ENCODE data around the gene SAMHD1. TPM values are rescaled to one million over a fixed set of nuclear protein-coding genes. Genes with fewer than 3 reads are reported as not detected.

Gene SAMHD1
- total and polyA plus RNA-seq, 2 of the 13 experiments (the other 11 are each of a cell fraction or from before 2014, with no cell fraction given): 16.9 to 43.5 TPM

- no peak for TF ChIP-seq STAG1 (CRISPR knock-in tag; IDR thresholded peaks at IDR 0.05)
- TF ChIP-seq ZNF143 (CRISPR knock-in tag; IDR thresholded peaks at IDR 0.05): no peak
- TF ChIP-seq HOXA7 (CRISPR knock-in tag; IDR thresholded peaks at IDR 0.05): no peak
- no peak for TF ChIP-seq ZNF557 (CRISPR knock-in tag; IDR thresholded peaks at IDR 0.05)
- TF ChIP-seq MYNN (CRISPR knock-in tag; IDR thresholded peaks at IDR 0.05; ENCODE audit: low read depth): no peak
- TF ChIP-seq FIP1L1 (IDR thresholded peaks at IDR 0.05; ENCODE audit: borderline replicate concordance, insufficient read depth, low read depth, low read length): no peak
- TF ChIP-seq HNRNPUL1 (IDR thresholded peaks at IDR 0.05; ENCODE audit: low read depth, low read length): no peak
- TF ChIP-seq ZGPAT (CRISPR knock-in tag; IDR thresholded peaks at IDR 0.05): peak; percentile 46; the same call in 1 of the 2 replicates
- TF ChIP-seq HIVEP1 (CRISPR knock-in tag; IDR thresholded peaks at IDR 0.05): no peak
- TF ChIP-seq NPAS2 (CRISPR knock-in tag; IDR thresholded peaks at IDR 0.05; ENCODE audit: borderline replicate concordance): no peak
- TF ChIP-seq GFI1 (CRISPR knock-in tag; IDR thresholded peaks at IDR 0.05; ENCODE audit: borderline replicate concordance): 0 out of 2 replicates have a peak, but pooled peaks have one; percentile 33
- TF ChIP-seq ZBTB14 (CRISPR knock-in tag; IDR thresholded peaks at IDR 0.05): no peak
- no peak for TF ChIP-seq RBM22 (optimal IDR thresholded peaks at IDR 0.05; ENCODE audit: low read length)
- TF ChIP-seq ZNF709 (CRISPR knock-in tag; IDR thresholded peaks at IDR 0.05): no peak
- TF ChIP-seq TGIF2 (CRISPR knock-in tag; IDR thresholded peaks at IDR 0.05): no peak
- TF ChIP-seq ZBTB37 (CRISPR knock-in tag; IDR thresholded peaks at IDR 0.05): no peak
- no peak for TF ChIP-seq ZNF441 (CRISPR knock-in tag; IDR thresholded peaks at IDR 0.05; ENCODE audit: borderline replicate concordance)
- no peak for TF ChIP-seq E2F2 (CRISPR knock-in tag; IDR thresholded peaks at IDR 0.05; ENCODE audit: borderline replicate concordance)
- no peak; the same call in 1 of the 2 replicates for TF ChIP-seq ATF2 (CRISPR knock-in tag; IDR thresholded peaks at IDR 0.05)
- no peak for TF ChIP-seq GATA4 (IDR thresholded peaks at IDR 0.05; ENCODE audit: borderline replicate concordance, low read depth)
- TF ChIP-seq HOXA9 (CRISPR knock-in tag; IDR thresholded peaks at IDR 0.05; ENCODE audit: borderline replicate concordance): no peak
- TF ChIP-seq ZNF550 (CRISPR knock-in tag; IDR thresholded peaks at IDR 0.05; ENCODE audit: borderline replicate concordance): no peak
- no peak for TF ChIP-seq PHF5A (CRISPR knock-in tag; IDR thresholded peaks at IDR 0.05; ENCODE audit: low read depth, unreplicated experiment)
- TF ChIP-seq NR2F2 (IDR thresholded peaks at IDR 0.05; ENCODE audit: borderline replicate concordance, low read depth): no peak
- TF ChIP-seq ZNF816 (CRISPR knock-in tag; IDR thresholded peaks at IDR 0.05; ENCODE audit: borderline replicate concordance): no peak
- TF ChIP-seq CEBPB (IDR thresholded peaks at IDR 0.05; ENCODE audit: borderline replicate concordance, low read depth, low read length): no peak
Measured at GRCh38 chr20:36927704-36928103, 23.8 kb downstream of the SAMHD1 start (continued).
